AG09309 (cell line): ENCODE results near the gene SLCO4A1.

Experiments
- DNase-seq: peaks from one replicate; pipeline ENCODE4 v3.0.0-alpha.2; 2010; ENCODE audit warnings: low read depth
- H3K4me3 ChIP-seq: 2 replicates; pipeline ENCODE4 v1.5.1; 2011; ENCODE audit warnings: mild to moderate bottlenecking, low read depth, low read length, moderate library complexity; ENCODE audit not compliant: control insufficient read depth
- TF ChIP-seq, protein P1 (sequence below): IDR thresholded peaks from 2 replicates; pipeline ENCODE4 v1.5.1; 2011; ENCODE audit warnings: mild to moderate bottlenecking, low read depth, low read length, inconsistent platforms; ENCODE audit not compliant: insufficient read depth, control insufficient read depth; ENCODE audit errors: missing control alignments

SLCO4A1 gene

DNA sequence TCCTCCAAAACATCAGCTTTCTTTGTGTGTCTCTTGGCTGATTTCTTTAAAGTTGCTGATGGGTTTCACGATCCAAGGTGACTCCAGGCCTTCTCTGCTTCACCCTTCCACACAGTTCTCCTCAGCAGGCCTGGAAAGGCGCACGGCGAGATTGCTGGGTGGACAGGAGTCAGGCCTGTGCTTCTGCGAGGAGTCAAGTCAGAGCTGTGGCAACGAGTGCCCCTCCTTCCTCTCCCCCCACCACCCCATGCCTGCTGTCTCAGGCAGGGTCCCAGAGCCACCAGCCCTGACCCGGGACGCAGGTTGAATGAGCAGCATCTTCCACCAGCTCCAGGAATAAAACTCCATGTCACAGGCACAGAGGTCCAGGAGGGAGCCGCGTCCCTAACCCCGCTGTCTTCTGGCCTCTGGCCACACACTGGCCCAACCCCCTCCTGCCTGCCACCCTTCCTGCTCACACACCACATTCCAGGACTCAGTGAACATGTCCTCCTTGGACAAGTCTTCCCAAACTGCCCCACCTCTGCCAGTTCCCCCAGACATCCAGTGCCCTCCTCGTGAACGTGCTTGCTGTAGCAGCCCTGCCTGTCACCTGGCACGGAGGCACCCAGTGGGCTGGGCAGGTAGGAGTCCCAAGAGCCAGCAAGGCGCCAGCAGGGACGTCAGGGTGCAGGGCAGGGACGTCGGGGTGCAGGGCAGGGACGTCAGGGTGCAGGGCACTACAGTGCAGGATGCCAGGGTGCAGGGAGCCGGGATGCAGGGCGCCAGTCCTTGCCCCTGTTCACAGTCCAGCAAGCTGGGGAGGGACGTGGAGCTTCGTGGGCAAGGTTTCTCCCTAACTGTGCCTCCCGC, 59.1 kb downstream of the SLCO4A1 start:
- TF ChIP-seq, protein P1, sequence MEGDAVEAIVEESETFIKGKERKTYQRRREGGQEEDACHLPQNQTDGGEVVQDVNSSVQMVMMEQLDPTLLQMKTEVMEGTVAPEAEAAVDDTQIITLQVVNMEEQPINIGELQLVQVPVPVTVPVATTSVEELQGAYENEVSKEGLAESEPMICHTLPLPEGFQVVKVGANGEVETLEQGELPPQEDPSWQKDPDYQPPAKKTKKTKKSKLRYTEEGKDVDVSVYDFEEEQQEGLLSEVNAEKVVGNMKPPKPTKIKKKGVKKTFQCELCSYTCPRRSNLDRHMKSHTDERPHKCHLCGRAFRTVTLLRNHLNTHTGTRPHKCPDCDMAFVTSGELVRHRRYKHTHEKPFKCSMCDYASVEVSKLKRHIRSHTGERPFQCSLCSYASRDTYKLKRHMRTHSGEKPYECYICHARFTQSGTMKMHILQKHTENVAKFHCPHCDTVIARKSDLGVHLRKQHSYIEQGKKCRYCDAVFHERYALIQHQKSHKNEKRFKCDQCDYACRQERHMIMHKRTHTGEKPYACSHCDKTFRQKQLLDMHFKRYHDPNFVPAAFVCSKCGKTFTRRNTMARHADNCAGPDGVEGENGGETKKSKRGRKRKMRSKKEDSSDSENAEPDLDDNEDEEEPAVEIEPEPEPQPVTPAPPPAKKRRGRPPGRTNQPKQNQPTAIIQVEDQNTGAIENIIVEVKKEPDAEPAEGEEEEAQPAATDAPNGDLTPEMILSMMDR = no peak
- no peak for DNase-seq
- no peak overlapping the region for H3K4me3 ChIP-seq

DNA sequence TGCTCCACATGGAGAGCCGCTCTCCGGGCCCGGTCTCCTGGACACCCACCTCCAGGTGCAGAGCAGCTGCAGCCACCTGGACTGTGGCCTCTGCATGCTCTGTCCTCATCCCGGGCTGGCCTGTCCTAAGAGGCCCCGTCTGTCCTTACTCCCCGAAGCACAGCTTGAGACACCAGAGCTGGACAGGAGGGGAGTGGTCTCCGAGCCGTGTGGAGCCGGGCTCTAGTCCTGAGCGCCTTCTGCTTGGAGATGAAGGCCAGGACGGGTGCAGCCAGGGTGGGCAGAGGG, 59.7 kb downstream of the SLCO4A1 start:
- no peak overlapping the region for H3K4me3 ChIP-seq
- TF ChIP-seq, protein P1 = no peak
- no peak for DNase-seq

DNA sequence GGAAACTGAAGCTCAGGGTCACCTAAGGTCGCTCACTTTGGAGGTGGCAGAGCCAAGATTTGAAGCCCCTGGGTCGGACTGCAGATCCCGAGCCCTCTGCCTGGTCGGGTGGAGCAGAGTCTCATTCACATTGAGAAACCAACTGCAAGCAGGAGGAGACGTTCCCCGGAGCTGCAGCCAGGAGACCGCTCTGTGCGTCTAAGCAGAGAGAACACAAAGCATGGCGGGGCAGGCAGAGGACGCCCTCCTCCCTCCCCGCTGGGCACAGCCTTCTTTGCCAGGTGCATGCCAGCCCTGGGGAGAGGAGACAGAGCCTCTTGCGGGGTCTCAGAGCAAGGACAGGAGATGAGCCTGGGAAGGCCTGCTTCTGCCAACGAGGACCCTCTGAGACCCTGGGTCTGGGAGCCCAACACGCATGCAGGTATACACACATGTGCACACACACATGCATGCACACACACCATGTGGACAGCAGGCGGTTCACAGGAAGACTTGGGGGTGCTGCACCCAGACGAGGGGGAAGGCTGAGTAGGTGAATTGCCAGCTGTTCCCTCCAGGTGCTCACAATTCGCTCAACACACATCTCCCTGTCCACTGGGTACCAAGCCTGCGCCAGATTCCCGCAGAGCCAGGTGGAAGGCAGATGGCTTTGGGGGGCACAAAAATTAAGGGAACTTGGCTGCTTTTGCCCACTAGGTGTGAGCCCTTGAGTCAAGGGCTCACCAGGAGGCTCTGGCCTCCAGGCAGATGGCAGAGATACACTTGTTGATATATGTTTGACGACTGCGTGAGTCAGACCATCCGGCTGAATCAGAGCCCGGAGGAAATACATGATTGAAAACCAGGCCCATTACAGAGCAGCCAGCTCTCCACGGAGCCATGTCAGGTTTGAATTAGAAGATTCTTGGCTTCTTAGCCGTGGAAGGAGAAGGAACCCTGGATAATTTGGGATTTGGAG, 60.9 kb downstream of the SLCO4A1 start:
- no peak overlapping the region for H3K4me3 ChIP-seq
- DNase-seq = peak; percentile 64

DNA sequence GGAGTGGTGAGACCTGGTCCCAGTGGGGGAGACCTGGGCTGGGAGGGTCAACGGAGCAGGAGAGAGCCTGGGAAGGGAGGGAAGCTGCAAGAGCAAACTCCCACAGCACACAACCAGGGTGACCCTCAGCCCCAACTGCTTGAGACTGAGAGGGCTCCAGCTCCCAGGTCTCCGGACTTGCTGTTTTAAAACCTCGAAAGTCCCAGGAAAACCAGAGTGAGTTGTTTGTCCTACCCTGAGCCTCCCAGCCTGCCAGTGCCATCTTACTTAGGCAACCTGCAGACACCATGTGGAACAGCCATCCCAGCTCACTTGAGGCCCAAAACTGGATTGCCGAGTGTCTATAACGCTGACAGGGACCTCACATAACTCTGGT, 61.5 kb downstream of the SLCO4A1 start:
- TF ChIP-seq, protein P1 = no peak
- no peak overlapping the region for H3K4me3 ChIP-seq
- DNase-seq = no peak

More for the DNA sequence above, 60.9 kb downstream of the SLCO4A1 start:
- TF ChIP-seq, protein P1 = peak; percentile 58

DNA sequence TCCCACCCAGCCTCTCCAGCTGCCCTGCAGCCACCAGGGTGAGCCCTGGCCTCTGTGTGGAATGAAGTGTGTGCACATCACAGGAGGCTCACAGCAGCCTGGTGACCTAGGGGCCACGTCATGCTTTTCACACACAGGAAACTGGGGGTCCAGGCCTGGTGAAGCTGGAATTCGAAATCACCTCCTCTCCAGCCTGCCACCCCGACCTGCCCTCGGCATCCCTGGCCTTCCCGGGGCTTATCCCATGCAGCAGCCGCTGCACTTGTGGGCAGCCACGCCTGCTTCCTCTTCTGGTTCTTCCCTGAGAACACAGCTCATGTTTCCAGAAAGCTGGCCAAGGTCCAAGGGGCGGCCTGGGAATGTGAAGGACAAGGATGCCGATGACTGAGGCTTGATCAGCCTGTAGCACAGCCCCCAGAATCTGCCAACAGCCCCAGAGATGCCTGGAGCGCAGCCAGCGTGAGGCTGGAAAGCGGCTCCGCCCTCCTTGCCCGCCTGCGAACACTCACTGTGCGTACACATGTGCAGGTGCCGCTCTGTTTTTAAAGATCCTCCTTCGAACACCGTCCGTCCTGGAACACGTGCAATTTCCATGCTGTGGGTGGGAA, 62.1 kb downstream of the SLCO4A1 start:
- no peak overlapping the region for H3K4me3 ChIP-seq
- TF ChIP-seq, protein P1 = peak; percentile 15
- DNase-seq = peak; percentile 44

DNA sequence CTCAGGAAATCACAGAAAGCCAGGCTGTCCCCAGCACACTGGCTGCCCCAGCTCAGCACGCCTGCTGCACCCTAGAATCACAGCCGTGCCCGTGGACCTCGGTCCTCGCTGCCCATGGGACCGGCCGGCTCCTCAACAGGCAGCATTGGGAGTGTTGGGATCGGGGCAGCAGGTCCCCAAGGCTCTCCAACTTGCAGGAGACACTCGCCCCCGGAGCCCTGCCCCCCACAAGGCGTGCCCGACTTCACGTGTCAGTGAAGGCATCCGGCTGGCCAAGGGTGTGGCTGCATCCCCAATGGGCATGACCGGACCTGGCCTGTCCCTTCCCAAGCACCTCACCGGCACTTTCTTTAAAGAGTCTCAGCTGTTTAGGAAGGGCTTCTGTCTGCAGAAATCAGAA, 63.3 kb downstream of the SLCO4A1 start:
- no peak overlapping the region for H3K4me3 ChIP-seq
- DNase-seq = no peak
- TF ChIP-seq, protein P1 = no peak
